Measurements from ENCODE around the gene SLC24A4. TPM values are rescaled to one million over a fixed set of nuclear protein-coding genes. Genes with fewer than 3 reads are reported as not detected.

SLC24A4 gene, protein sequence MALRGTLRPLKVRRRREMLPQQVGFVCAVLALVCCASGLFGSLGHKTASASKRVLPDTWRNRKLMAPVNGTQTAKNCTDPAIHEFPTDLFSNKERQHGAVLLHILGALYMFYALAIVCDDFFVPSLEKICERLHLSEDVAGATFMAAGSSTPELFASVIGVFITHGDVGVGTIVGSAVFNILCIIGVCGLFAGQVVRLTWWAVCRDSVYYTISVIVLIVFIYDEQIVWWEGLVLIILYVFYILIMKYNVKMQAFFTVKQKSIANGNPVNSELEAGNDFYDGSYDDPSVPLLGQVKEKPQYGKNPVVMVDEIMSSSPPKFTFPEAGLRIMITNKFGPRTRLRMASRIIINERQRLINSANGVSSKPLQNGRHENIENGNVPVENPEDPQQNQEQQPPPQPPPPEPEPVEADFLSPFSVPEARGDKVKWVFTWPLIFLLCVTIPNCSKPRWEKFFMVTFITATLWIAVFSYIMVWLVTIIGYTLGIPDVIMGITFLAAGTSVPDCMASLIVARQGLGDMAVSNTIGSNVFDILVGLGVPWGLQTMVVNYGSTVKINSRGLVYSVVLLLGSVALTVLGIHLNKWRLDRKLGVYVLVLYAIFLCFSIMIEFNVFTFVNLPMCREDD
- total RNA-seq (ENCODE audit: low replicate concordance), result 0.57 and 0.82 TPM in 2 replicates
- long read RNA-seq, result 0 reads

DNA sequence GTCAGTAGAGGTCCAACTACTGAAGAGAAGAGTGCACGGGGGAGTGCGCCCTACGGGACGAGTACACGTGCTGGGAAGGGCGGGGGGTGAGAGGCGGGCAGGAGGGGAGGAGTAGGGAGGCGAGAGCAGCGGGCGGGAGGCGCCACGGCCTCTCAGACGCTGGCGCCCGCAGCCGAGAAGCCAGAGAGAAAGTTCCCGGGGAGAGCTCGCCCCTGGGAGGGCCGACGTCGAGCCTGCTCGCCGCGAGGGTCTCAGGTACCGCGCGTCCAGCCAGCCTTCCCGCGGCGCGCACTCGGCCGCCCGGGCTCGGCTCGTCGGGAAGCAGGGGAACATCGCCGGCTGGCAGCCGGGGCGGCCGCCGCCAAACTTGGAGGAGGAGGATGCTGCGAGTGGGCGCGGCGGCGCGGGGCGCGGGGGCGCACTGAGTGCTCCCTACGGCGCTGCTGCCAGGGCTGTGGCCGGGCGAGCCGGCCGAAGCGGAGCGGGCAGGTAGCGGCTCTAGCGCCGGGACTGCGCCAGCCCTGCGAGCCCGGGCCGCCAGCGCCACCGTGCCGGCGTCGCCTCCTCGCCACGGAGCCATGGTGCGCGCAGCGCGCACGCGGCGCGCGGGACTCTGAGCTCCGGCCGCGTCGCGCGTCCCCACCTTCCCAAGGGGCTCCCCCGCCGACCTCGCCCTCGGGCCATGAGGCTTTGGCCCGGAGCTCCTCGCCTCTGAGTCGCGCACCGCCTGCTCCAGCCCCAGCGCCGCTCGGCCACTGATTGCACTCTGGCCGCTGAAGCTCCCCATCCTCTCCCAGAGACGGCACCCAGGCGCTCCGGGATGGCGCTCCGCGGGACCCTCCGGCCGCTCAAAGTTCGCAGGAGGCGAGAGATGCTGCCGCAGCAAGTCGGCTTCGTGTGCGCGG, at the start of gene SLC24A4:
SLC24A4 (plus strand) TSS at position 155 of the 905 bp plus-strand sequence; CDS start at position 821, 666 bp downstream.
- no peaks in the 10 kb centered on the region for H3K9me3 Mint-ChIP-seq
- TF ChIP-seq, protein P1, sequence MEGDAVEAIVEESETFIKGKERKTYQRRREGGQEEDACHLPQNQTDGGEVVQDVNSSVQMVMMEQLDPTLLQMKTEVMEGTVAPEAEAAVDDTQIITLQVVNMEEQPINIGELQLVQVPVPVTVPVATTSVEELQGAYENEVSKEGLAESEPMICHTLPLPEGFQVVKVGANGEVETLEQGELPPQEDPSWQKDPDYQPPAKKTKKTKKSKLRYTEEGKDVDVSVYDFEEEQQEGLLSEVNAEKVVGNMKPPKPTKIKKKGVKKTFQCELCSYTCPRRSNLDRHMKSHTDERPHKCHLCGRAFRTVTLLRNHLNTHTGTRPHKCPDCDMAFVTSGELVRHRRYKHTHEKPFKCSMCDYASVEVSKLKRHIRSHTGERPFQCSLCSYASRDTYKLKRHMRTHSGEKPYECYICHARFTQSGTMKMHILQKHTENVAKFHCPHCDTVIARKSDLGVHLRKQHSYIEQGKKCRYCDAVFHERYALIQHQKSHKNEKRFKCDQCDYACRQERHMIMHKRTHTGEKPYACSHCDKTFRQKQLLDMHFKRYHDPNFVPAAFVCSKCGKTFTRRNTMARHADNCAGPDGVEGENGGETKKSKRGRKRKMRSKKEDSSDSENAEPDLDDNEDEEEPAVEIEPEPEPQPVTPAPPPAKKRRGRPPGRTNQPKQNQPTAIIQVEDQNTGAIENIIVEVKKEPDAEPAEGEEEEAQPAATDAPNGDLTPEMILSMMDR (conservative IDR thresholded peaks at IDR 0.05), result no peak
- peaks cover 95% of the 10 kb centered on the region for H3K27me3 Mint-ChIP-seq
- H3K27ac Mint-ChIP-seq, result no peak within 1 kb of the TSS
- H3K4me3 Mint-ChIP-seq, result peak within 1 kb of the TSS; percentile 83
- no peaks in the 10 kb centered on the region for H3K36me3 Mint-ChIP-seq
- no peak for DNase-seq (ENCODE audit: extremely low spot score, unreplicated experiment)
- no peaks in the 10 kb centered on the region for H3K4me1 Mint-ChIP-seq (ENCODE audit: unreplicated experiment)

DNA sequence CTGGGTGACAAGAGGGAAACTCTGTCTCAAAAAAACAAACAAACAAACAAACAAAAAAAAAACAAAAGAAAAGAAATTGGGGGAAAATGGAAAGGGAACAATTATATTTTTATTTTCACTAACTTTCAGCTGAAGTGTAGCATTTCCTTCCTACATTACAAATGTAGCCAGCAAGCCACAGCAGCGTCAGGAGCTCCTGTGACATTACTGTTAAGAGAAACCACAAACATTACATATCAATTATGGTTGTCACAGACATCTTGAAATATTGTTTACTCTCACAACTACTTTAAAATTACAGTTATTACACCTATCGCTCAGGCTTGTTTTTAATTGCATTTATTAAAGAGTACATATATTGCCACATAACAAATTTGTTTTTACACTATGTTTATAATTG, 49.8 kb upstream of the SLC24A4 start:
- no peaks in the 10 kb centered on the region for H3K9me3 Mint-ChIP-seq
- DNase-seq (ENCODE audit: extremely low spot score, unreplicated experiment), result no peak
- peaks cover 57% of the 10 kb centered on the region for H3K27me3 Mint-ChIP-seq
- H3K27ac Mint-ChIP-seq, result no peak overlapping the region
- TF ChIP-seq, protein P1 (conservative IDR thresholded peaks at IDR 0.05), result no peak
- no peak overlapping the region for H3K4me3 Mint-ChIP-seq
- H3K36me3 Mint-ChIP-seq, result no peaks in the 10 kb centered on the region
- no peaks in the 10 kb centered on the region for H3K4me1 Mint-ChIP-seq (ENCODE audit: unreplicated experiment)

DNA sequence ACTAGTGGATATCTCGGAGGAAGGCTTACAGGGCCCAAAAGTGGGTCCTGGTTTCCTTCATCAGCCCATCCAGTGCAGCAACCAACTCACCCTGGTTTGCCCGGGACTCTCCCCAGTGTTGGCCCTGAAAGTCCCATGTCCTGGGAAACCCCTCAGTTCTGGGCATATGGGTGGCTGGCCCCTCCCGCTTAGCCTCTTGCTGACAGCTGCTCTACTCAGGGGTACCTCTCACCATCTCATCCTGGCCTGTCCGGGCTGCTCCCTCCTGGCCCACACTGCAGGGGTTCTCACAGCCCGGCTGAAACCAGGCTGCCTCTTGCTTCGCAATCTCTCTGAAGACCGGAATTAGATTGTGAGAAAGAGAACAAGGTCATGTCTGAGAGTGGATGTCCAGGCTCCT, 48.9 kb upstream of the SLC24A4 start:
- Mint-ChIP-seq H3K9me3 (no peaks in the 10 kb centered on the region), H3K27ac (no peak overlapping the region), H3K36me3 (no peaks in the 10 kb centered on the region), H3K4me1 (ENCODE audit: unreplicated experiment) (no peaks in the 10 kb centered on the region), H3K4me3 (no peak overlapping the region), H3K27me3 (peaks cover 57% of the 10 kb centered on the region)
- TF ChIP-seq, protein P1 (conservative IDR thresholded peaks at IDR 0.05), result no peak
- DNase-seq (ENCODE audit: extremely low spot score, unreplicated experiment), result no peak

DNA sequence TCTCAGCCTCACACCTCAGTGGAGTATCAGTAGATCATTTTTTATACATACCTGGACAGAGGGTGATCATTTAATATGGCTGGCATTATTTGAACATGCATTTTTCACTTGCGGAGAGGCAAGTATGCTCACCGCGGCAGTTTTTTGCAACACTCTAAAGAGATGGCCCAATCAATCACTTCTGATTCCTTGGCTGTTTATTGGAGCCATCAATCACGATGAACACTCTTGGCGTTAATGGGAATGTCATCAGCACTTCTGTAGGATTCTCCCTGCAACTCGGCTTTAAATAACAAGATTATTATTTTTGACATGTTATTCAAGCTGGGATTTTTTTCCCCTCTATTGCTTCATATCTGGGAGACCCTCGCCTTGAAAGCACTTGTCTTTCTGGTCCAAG, 46.9 kb upstream of the SLC24A4 start:
- Mint-ChIP-seq H3K9me3 (peaks cover 5% of the 10 kb centered on the region), H3K27ac (peak overlapping the region; percentile 71), H3K4me3 (no peak overlapping the region), H3K4me1 (ENCODE audit: unreplicated experiment) (no peaks in the 10 kb centered on the region), H3K36me3 (no peaks in the 10 kb centered on the region), H3K27me3 (peaks cover 52% of the 10 kb centered on the region)
- DNase-seq (ENCODE audit: extremely low spot score, unreplicated experiment), result no peak
- TF ChIP-seq, protein P1 (conservative IDR thresholded peaks at IDR 0.05), result no peak

DNA sequence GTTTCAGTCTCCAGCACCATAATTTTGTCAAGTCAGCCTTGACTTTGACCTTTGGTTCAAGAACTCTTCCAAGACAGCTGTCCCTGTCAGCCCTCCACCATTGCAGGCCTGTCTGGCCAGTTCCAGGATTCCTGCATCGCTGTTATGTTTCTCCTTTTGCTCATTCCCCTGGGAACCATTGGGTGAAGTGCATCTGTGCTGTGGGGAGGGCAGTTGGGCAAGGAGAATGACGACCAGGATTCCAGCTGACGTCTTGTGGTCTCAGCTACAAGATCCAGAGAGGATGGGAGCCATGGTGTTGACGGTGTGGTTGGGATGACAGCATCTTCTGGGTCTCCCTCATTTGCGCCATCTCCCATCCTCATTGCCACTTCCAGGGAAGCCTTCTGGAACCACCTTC, 45.9 kb upstream of the SLC24A4 start:
- TF ChIP-seq, protein P1 (conservative IDR thresholded peaks at IDR 0.05), result no peak
- H3K4me1 Mint-ChIP-seq (ENCODE audit: unreplicated experiment), result no peaks in the 10 kb centered on the region
- no peak overlapping the region for H3K27ac Mint-ChIP-seq
- no peak for DNase-seq (ENCODE audit: extremely low spot score, unreplicated experiment)
- H3K27me3 Mint-ChIP-seq, result peaks cover 44% of the 10 kb centered on the region
- H3K9me3 Mint-ChIP-seq, result peaks cover 5% of the 10 kb centered on the region
- no peaks in the 10 kb centered on the region for H3K36me3 Mint-ChIP-seq
- H3K4me3 Mint-ChIP-seq, result no peak overlapping the region
